WERI-Rb-1 (cell line): ENCODE data around the gene GLIPR1.
"Not testable (repeated sequence)": the region's sequence is repeated elsewhere in the genome, so short reads cannot be mapped to it uniquely, and the experiment has no call there.

Experiments used
- DNase-seq: peaks from one replicate; pipeline ENCODE4 v3.0.0-alpha.2; 2020
- H3K27ac ChIP-seq: fragments of 250-450 bp; sonication (Bioruptor Pico); 2 replicates; pipeline ENCODE4 v1.5.1; 2020; ENCODE audit warnings: mild to moderate bottlenecking, moderate library complexity
- H3K27me3 ChIP-seq: fragments of 250-450 bp; sonication (Bioruptor Pico); 2 replicates; pipeline ENCODE4 v1.5.1; 2021; ENCODE audit warnings: mild to moderate bottlenecking, low read depth, moderate library complexity; ENCODE audit not compliant: insufficient read depth, severe bottlenecking
- H3K36me3 ChIP-seq: fragments of 250-450 bp; sonication (Bioruptor Pico); 2 replicates; pipeline ENCODE4 v1.5.1; 2020; ENCODE audit warnings: mild to moderate bottlenecking, moderate library complexity
- H3K4me3 ChIP-seq: 2 replicates; pipeline ENCODE4 v1.5.1; 2011; ENCODE audit warnings: low read depth, mild to moderate bottlenecking, control low read depth, low read length
- H3K9me3 ChIP-seq: fragments of 250-450 bp; sonication (Bioruptor Pico); 2 replicates; pipeline ENCODE4 v1.5.1; 2021; ENCODE audit warnings: mild to moderate bottlenecking, moderate library complexity; ENCODE audit not compliant: severe bottlenecking
- CTCF ChIP-seq: IDR thresholded peaks from 2 replicates; pipeline ENCODE4 v1.5.1; 2011; ENCODE audit warnings: low read depth, mild to moderate bottlenecking, control low read depth, inconsistent platforms, low read length

Gene GLIPR1

GRCh38 chr12:75505706-75506312 lies 25.3 kb downstream of the GLIPR1 start:
- H3K9me3 ChIP-seq: no peaks in the 10 kb centered on the region
- H3K4me3 ChIP-seq: no peak overlapping the region
- H3K27me3 ChIP-seq: no peaks in the 10 kb centered on the region
- H3K36me3 ChIP-seq: peaks cover 63% of the 10 kb centered on the region
- no peak overlapping the region for H3K27ac ChIP-seq
- no peak for DNase-seq
- peak; percentile 17; the same call in 1 of the 2 replicates for TF ChIP-seq CTCF

GRCh38 chr12:75507086-75507485 lies 26.5 kb downstream of the GLIPR1 start:
- peaks cover 51% of the 10 kb centered on the region for H3K36me3 ChIP-seq

GRCh38 chr12:75508159-75508558 lies 27.6 kb downstream of the GLIPR1 start:
- DNase-seq: no peak
- H3K4me3 ChIP-seq: no peak overlapping the region
- no peak overlapping the region for H3K27ac ChIP-seq
- H3K36me3 ChIP-seq: peaks cover 40% of the 10 kb centered on the region
- no peak for TF ChIP-seq CTCF
- H3K9me3 ChIP-seq: no peaks in the 10 kb centered on the region
- no peaks in the 10 kb centered on the region for H3K27me3 ChIP-seq

More at GRCh38 chr12:75507086-75507485, 26.5 kb downstream of the GLIPR1 start:
- no peak overlapping the region for H3K27ac ChIP-seq
- H3K4me3 ChIP-seq: no peak overlapping the region
- H3K27me3 ChIP-seq: no peaks in the 10 kb centered on the region
- DNase-seq: no peak
- no peak for TF ChIP-seq CTCF
- H3K9me3 ChIP-seq: no peaks in the 10 kb centered on the region

GRCh38 chr12:75509621-75510020 lies 29.1 kb downstream of the GLIPR1 start:
- H3K27me3 ChIP-seq: no peaks in the 10 kb centered on the region
- TF ChIP-seq CTCF: no peak
- H3K27ac ChIP-seq: no peak overlapping the region
- DNase-seq: no peak
- no peaks in the 10 kb centered on the region for H3K9me3 ChIP-seq
- peaks cover 25% of the 10 kb centered on the region for H3K36me3 ChIP-seq
- H3K4me3 ChIP-seq: no peak overlapping the region

GRCh38 chr12:75511116-75512048 lies 30.8 kb downstream of the GLIPR1 start, which contains the start of gene KRR1:
KRR1 (minus strand) TSS chr12:75511609; CDS start chr12:75511597, 12 bp downstream.
- no peak for TF ChIP-seq CTCF
- Histone ChIP-seq H3K4me3 (peak within 1 kb of the TSS; percentile 92), H3K27me3 (no peaks in the 10 kb centered on the region), H3K9me3 (no peaks in the 10 kb centered on the region), H3K36me3 (peaks cover 8% of the 10 kb centered on the region), H3K27ac (peak within 1 kb of the TSS; percentile 74)
- peak; percentile 94 for DNase-seq

- H3K27ac ChIP-seq, H3K27me3 ChIP-seq, H3K9me3 ChIP-seq, H3K4me3 ChIP-seq, H3K36me3 ChIP-seq, DNase-seq: not testable (repeated sequence)
These were observed 40.7 kb downstream of the GLIPR1 start for GRCh38 chr12:75521224-75521623.

- H3K4me3 ChIP-seq, H3K27ac ChIP-seq, H3K27me3 ChIP-seq, H3K36me3 ChIP-seq, DNase-seq, H3K9me3 ChIP-seq: not testable (repeated sequence)
These were observed 41.6 kb downstream of the GLIPR1 start for GRCh38 chr12:75522124-75522523.
